GM13977 (cell line): ENCODE measurements around the gene BLVRB.

Source experiments
- DNase-seq: peaks from one replicate; pipeline ENCODE4 v3.0.0; 2012; ENCODE audit warnings: low spot score
- CTCF ChIP-seq: IDR thresholded peaks from 2 replicates; pipeline ENCODE4 v1.5.1; 2012; ENCODE audit warnings: mild to moderate bottlenecking, control low read depth; ENCODE audit not compliant: insufficient read depth; ENCODE audit errors: extremely low read depth, missing control alignments
- in situ Hi-C: fragments of 300-500 bp; cut with MboI; formaldehyde crosslinking; loops from one replicate; pipeline ENCODE4 v1.12.0; 2022; ENCODE audit warnings: low sequenced_read_pairs, low pct_unique_long_range_greater_than_20kb, mixed read lengths, inconsistent platforms; ENCODE audit not compliant: unreplicated experiment

Gene BLVRB

GRCh38 chr19:40452016-40452415 is 13.5 kb downstream of the BLVRB start:
- no peak for DNase-seq
- TF ChIP-seq CTCF, result no peak
- in situ Hi-C loops, result no loop called here

- no peak for TF ChIP-seq CTCF
- DNase-seq, result no peak
- in situ Hi-C loops, result no loop called here
Observed at GRCh38 chr19:40450664-40451063, 14.9 kb downstream of the BLVRB start.

- TF ChIP-seq CTCF, result no peak
- in situ Hi-C loops, result no loop called here
- DNase-seq, result no peak
Observed at GRCh38 chr19:40449506-40449905, 16.0 kb downstream of the BLVRB start.

GRCh38 chr19:40446263-40446784 is 19.2 kb downstream of the BLVRB start:
- DNase-seq, result no peak
- TF ChIP-seq CTCF, result no peak
- in situ Hi-C loops, result no loop called here

GRCh38 chr19:40445780-40446262 is 19.7 kb downstream of the BLVRB start:
- DNase-seq, result no peak
- TF ChIP-seq CTCF, result no peak
- in situ Hi-C loops, result no loop called here

- TF ChIP-seq CTCF, result peak; percentile 44
- in situ Hi-C loops, result no loop called here
- DNase-seq, result no peak
Observed at GRCh38 chr19:40444825-40445312, 20.7 kb downstream of the BLVRB start.
